PC-9 (cell line): ENCODE results near the gene FAM43B.

ENCODE experiments used
- CTCF ChIP-seq: fragments of 200-600 bp; sonication (generic); conservative IDR thresholded peaks from 2 replicates; pipeline ENCODE4 v1.6.1; 2017; ENCODE audit warnings: mixed run types, antibody characterized with exemption, mild to moderate bottlenecking, moderate library complexity
- EZH2 ChIP-seq: fragments of 200-600 bp; sonication (generic); IDR thresholded peaks from 2 replicates; pipeline ENCODE4 v1.8.0; 2017; ENCODE audit warnings: antibody characterized with exemption, low read depth

GRCh38 chr1:20560966-20561365 lies 8.6 kb downstream of the FAM43B start:
- TF ChIP-seq EZH2 (no peak), CTCF (no peak)
